Mucosa of descending colon (tissue), 3 donors: ENCODE data around the gene ZNF609. TPM values are rescaled to one million over a fixed set of nuclear protein-coding genes. Genes with fewer than 3 reads are reported as not detected.
"Not testable (repeated sequence)": the region's sequence is repeated elsewhere in the genome, so short reads cannot be mapped to it uniquely, and the experiment has no call there.

Experiments
- ATAC-seq: fragments of 200-7000 bp; cut with Tn5 transposase; one replicate; pipeline ENCODE4 v1.9.1; 2020; ENCODE audit warnings: mild to moderate bottlenecking, moderate library complexity
- DNase-seq, 3 donors: peaks; one replicate each; pipeline ENCODE4 v3.0.0-alpha.2; 2020
- H3K36me3 ChIP-seq: fragments of 200-600 bp; one replicate; pipeline ENCODE4 v1.8.0; 2021; ENCODE audit warnings: low read depth, mild to moderate bottlenecking
- H3K4me1 ChIP-seq: fragments of 200-600 bp; one replicate; pipeline ENCODE4 v1.8.0; 2021; ENCODE audit warnings: low read depth, mild to moderate bottlenecking
- H3K4me3 ChIP-seq: fragments of 200-600 bp; one replicate; pipeline ENCODE4 v1.8.0; 2021; ENCODE audit warnings: mild to moderate bottlenecking
- H3K9me3 ChIP-seq: fragments of 200-600 bp; one replicate; pipeline ENCODE4 v1.8.0; 2021; ENCODE audit warnings: mild to moderate bottlenecking
- CTCF ChIP-seq: fragments of 200-600 bp; IDR thresholded peaks from one replicate; pipeline ENCODE4 v1.8.0; 2022; ENCODE audit warnings: antibody characterized with exemption, mild to moderate bottlenecking
- intact Hi-C, 2 donors: fragments of 100-400 bp; cut with DNase I in 1 of 2; cut with micrococcal nuclease in 1 of 2; formaldehyde crosslinking; loops; one replicate each; pipeline versions ENCODE4 v1.11.0 to v1.11.1; 2022; cut with DNase I, micrococcal nuclease
- total RNA-seq, 3 donors: library from RNA; stranded (reverse); fragmentation: NEBNext Ultra II Directional in 2 of 3; extraction: Animal tissue kit (Norgen Biotek cat#: 25700) in 2 of 3; gene quantifications; one replicate each; pipeline versions ENCODE4 v1.2.1 to v1.2.4, GENCODE V29; 2021 to 2023
- donor health status: DM: no; HTN: no; CAD: no; lungs with moderate emphysema.
- donor health status: DM: no; HTN: no; CAD: no.
- donor health status: DM: no; HTN: yes; CAD: no.

The ZNF609 gene
- total RNA-seq, 3 donors from 2014 or later, result 25.4 to 49.2 (median 29.5) TPM

- ATAC-seq, result no peak
- TF ChIP-seq CTCF, result no peak
- intact Hi-C loops, result no loop called here
Measured at GRCh38 chr15:64629063-64629462, 168.7 kb downstream of the ZNF609 start.

GRCh38 chr15:64630396-64631107 lies 170.2 kb downstream of the ZNF609 start:
- no peak for TF ChIP-seq CTCF
- H3K36me3 ChIP-seq, result no peaks in the 10 kb centered on the region
- DNase-seq, result no peak
- H3K4me1 ChIP-seq, result peaks cover 19% of the 10 kb centered on the region
- H3K4me3 ChIP-seq, result no peak overlapping the region
- intact Hi-C loops, result no loop called here
- H3K9me3 ChIP-seq, result no peaks in the 10 kb centered on the region
- no peak for ATAC-seq

More at GRCh38 chr15:64629063-64629462, 168.7 kb downstream of the ZNF609 start:
- no peak for DNase-seq
- H3K9me3 ChIP-seq, result no peaks in the 10 kb centered on the region
- H3K4me3 ChIP-seq, result no peak overlapping the region
- H3K4me1 ChIP-seq, result peaks cover 7% of the 10 kb centered on the region
- H3K36me3 ChIP-seq, result no peaks in the 10 kb centered on the region

GRCh38 chr15:64632639-64633038 lies 172.3 kb downstream of the ZNF609 start:
- peaks cover 29% of the 10 kb centered on the region for H3K4me1 ChIP-seq
- H3K4me3 ChIP-seq, H3K36me3 ChIP-seq, ATAC-seq, DNase-seq, H3K9me3 ChIP-seq, intact Hi-C loops: not testable (repeated sequence)

GRCh38 chr15:64633332-64633731 lies 173.0 kb downstream of the ZNF609 start:
- no peak for DNase-seq

GRCh38 chr15:64634027-64634426 lies 173.6 kb downstream of the ZNF609 start:
- ATAC-seq, result peak; percentile 75
- TF ChIP-seq CTCF, result no peak
- DNase-seq, result peak in 1 of 3 donors; percentile 27
- H3K36me3 ChIP-seq, result no peaks in the 10 kb centered on the region
- no peak overlapping the region for H3K4me3 ChIP-seq
- peaks cover 29% of the 10 kb centered on the region for H3K4me1 ChIP-seq
- no peaks in the 10 kb centered on the region for H3K9me3 ChIP-seq
- intact Hi-C loops, result no loop called here

More at GRCh38 chr15:64633332-64633731, 173.0 kb downstream of the ZNF609 start:
- no peaks in the 10 kb centered on the region for H3K36me3 ChIP-seq
- no peak for ATAC-seq
- H3K4me1 ChIP-seq, result peaks cover 29% of the 10 kb centered on the region
- H3K4me3 ChIP-seq, result no peak overlapping the region
- intact Hi-C loops, result no loop called here
- no peak for TF ChIP-seq CTCF
- H3K9me3 ChIP-seq, result no peaks in the 10 kb centered on the region

GRCh38 chr15:64634576-64635498 lies 174.5 kb downstream of the ZNF609 start:
- peaks cover 36% of the 10 kb centered on the region for H3K4me1 ChIP-seq
- no peak overlapping the region for H3K4me3 ChIP-seq
- TF ChIP-seq CTCF, result no peak
- intact Hi-C loops, result no loop called here
- H3K9me3 ChIP-seq, result no peaks in the 10 kb centered on the region
- ATAC-seq (peak; percentile 57), DNase-seq (peak in 1 of 3 donors; percentile 31)
- H3K36me3 ChIP-seq, result no peaks in the 10 kb centered on the region
